ENCODE data around the gene KIF19. TPM values are rescaled to one million over a fixed set of nuclear protein-coding genes. Genes with fewer than 3 reads are reported as not detected.

The KIF19 gene
- polyA plus RNA-seq, 3 donors = 0.38 to 1.7 (median 0.90) TPM

DNA sequence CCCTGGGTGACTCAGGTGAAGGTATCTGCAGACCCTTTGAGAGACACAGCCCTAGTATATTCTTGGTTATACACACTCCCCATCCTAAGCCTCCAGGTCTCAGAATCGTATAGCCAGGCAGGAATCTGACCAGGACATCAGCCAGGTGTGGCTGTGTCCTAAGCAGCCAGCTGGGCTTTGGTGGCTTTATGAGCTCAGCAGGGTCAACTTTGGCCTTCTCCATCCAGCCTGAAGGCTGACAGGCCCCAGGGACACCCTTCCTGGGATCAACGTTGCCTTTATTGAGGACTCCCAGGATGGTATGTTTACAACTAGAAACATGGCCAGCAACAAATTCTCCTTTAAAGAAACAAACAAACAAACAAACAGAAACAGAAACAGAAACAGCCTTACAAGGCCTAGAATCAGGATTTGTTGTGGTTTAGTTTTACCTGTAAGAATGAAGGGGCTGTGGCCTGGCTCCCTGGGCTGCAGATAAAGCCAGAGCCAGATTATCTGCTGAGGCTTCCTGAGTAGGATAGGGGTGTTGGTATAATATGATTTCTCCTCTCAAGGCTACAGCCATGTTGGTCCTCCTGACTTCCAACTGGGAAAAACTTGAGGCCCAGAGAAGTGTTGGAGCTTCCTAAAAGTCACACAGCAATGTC is 8.5 kb downstream of the KIF19 start:
- no peak overlapping the region for H3K27ac ChIP-seq (ENCODE audit: low read depth, low read length)
- 81 to 91% (median 89%) methylated on average over 2 of the region's 2 CpGs for WGBS, 3 donors

DNA sequence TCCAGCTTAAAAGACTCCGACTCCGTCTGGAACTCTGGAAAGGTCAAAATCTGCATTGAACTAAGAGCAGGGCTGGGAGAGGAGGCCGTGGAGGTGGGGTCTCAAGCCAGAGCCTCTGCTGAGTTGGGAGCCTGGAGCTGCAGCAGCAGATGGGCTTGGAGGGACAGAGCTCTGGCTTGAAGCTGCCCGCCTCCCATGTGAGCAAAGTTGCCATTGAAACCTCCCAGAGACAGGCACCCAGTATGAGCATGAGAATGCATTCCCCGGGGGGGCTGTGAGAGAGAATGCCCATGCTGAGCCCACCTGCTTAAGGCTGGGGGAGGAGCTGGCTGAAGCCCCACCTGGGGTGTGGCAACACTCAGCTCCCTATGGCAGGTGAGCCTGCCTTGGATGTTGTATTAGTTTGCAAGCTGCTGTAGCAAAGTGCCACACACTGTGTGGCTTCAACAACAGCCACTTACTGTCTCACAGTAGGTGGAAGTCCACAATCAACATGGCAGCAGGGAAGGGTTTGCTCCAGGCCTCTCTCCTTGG is 9.6 kb downstream of the KIF19 start:
- no peak overlapping the region for H3K27ac ChIP-seq (ENCODE audit: low read depth, low read length)
- 74 to 87% (median 82%) methylated on average over 5 of the region's 5 CpGs for WGBS, 3 donors

DNA sequence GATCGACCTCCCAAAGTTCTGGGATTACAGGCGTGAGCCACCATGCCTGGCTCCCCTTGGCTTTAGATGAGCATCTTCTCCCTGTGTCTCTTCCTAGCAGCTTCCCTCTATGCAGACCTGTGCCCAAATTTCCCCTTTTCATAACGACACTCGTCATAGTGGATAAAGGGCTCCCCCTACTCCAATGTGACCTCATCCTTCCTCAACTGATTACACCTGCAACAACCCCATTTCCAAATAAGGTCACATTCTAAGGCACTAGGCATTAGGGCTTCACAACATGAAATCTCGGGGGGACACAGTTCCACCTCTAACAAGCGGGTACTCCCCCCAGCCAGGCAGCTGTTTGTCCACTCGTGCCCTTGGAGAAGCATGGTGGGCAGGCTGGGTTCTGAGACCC is 10.3 kb downstream of the KIF19 start:
- no peak overlapping the region for H3K27ac ChIP-seq (ENCODE audit: low read depth, low read length)
- 63 to 74% (median 73%) methylated on average over 7 of the region's 7 CpGs for WGBS, 3 donors

DNA sequence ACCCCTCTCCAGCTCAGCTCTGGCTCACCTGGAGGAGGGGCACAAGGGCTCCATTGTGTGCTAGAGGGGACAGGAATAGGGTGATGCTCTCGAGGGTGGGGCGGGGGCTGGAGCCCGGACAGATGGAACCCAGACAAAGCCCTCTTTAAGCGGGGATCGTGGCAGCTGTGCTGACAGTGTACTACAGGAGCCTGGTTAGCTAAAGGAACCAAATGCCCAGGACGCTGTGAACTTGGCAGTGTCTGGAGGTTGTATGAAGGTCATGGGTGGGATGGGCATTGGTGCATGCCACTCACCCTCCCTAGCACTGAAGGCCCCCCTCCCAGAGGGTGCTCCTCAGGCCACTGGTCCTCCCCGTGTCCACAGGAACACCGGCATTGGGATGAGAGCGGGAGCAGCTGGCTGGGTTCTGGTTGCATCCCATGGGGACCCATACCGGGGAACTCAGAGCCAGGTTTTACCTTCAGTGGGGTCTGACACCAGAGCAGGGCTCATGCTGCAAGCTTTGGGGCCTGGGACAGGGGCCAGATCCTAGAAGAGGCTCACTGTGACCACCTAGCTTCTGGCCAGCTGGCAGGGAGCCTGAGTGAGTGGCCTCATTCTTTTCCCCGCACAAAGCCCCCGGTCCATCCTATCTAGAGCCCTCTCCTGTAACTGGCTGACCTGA is 11.9 kb downstream of the KIF19 start:
- no peak overlapping the region for H3K27ac ChIP-seq (ENCODE audit: low read depth, low read length)
- WGBS, 3 donors = 43 to 77% (median 65%) methylated on average over 12 of the region's 12 CpGs

DNA sequence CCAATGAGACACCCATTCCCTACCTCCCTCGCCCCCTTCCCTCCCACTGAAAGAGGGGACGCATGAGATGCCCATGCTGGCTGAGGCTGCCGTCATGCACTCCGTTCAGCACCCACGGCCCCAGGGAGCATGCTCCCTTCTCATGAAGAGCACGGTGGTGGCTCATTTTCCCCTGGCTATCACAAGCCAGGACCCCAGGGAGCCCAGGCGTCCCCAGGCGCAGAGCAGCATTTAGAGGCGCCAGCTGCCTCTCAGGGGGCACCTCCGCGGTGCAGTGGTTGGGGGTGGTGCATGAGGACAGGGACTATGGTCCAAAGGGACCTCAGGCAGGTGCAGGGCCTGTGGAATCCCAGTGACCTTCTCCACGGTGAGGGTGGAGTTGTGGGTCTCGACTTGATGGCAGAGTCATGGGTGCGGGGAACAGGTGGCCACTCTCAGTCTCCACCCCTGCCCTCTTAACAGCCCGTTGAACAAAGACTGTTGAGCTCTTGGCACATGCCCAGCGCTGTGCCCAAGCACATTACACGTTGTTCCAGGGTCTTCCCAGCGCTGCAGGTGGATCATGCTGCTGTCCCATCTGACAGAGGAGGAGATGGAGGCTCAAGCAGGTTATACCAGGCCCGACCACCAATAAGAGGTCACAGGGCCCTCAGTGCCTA is 13.6 kb downstream of the KIF19 start:
- WGBS, 3 donors = 75 to 88% (median 87%) methylated on average over 18 to 19 of the region's 19 CpGs

DNA sequence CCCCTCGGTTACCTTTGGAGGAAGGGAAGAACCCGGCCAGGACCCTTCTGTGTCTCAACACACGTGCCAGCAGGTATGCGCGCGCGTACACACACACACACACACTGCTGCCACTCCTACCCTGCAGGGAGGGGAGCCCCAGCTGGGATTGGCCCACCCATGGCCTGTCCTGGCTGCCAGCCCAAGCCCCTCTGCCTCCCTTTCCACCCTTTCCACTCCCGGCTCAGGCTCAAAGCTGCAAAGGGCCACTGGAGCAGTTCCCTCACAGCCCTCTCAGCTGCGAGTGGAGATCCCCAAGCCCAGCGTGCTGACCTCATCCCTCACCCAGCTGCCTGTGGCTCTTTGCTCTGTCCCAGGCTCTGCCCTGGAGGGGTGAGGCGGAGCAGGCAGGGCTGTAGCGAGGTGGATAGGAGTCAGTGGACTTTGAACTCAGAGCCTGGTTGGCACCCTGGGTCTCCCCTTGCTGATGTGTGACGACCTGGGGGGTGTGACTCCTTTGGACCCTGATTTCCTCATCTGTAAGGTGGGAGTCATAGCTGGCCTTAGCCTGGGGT is 14.5 kb downstream of the KIF19 start:
- 57 to 75% (median 72%) methylated on average over 13 of the region's 13 CpGs for WGBS, 3 donors
- no peak overlapping the region for H3K27ac ChIP-seq (ENCODE audit: low read depth, low read length)

More for the DNA sequence above, 13.6 kb downstream of the KIF19 start:
- H3K27ac ChIP-seq (ENCODE audit: low read depth, low read length) = no peak overlapping the region

DNA sequence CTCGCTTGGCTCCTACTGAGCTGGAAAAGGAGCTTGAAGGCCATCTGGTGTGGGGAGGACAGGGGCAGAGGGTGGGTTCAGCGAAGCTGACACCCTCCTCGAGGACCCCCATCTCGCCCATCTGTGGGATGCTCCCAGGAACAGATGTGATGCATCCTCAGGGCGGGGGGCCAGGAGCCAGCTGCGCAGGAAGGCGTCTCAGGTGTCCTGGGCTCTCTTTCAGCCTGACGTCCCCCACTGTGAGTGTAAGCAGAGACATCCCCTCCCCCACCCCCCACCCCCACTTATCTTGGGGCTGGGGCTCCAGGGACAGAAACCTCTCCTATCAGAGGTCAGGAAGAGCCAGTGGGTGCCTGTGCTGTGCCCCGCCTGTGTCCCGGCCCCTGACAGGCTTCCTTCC is 16.2 kb downstream of the KIF19 start:
- no peak overlapping the region for H3K27ac ChIP-seq (ENCODE audit: low read depth, low read length)
- WGBS, 3 donors = 66 to 83% (median 77%) methylated on average over 10 of the region's 10 CpGs

DNA sequence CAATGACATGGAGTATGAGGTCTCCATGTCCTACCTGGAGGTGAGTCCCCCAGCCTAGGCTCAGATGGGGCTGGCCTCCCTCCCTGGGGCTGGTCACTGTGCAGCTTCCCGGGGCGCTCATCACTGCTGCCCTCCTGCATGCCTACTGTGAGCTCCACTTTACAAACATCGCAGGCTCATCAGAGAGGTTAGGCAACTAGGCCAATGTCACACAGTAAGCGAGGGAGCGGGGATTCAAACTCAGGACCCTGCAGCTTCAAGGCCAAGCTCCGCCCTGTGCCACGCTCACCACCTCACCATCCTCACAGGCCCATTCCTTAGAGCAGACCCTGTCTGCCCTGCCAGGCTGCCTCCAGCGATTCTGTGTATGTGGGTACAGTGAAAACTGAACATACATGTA is 17.1 kb downstream of the KIF19 start:
- WGBS, 3 donors = 74 to 96% (median 83%) methylated on average over 8 of the region's 8 CpGs
- no peak overlapping the region for H3K27ac ChIP-seq (ENCODE audit: low read depth, low read length)

DNA sequence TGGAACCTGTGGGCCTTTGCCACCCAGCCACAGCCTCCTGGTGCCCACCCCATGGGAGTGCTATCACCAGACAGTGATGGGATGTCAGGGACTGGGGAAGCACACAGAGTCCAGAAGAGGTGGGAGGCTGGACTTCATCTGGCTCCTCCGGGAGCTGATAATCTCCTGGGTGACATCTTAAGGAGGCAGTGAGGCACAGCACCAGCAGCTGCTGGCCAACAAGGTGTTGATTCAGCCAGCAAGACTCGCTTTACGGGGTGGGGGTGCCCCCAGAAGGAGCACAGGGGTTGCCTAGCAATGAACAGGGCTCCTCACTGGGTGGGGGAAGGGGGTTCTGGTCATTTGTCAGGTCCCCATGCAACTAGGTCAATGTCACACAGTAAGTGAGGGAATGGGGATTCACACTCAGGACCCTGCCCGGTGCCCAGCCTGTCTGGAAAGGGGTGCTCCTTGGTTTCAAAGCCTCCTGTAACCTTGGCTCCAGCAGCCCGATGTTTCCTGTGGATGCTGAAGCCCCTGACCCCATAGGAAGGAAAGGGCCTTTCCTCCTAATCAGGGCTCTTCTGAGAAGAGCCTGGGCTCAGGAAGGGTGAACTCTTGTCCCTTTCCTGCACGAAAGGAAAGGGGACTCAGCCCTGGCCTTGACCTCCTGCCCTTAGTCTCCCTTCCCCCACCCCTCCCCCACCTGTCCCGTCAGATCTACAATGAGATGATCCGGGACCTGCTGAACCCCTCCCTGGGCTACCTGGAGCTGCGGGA is 17.7 kb downstream of the KIF19 start:
- H3K27ac ChIP-seq (ENCODE audit: low read depth, low read length) = no peak overlapping the region

DNA sequence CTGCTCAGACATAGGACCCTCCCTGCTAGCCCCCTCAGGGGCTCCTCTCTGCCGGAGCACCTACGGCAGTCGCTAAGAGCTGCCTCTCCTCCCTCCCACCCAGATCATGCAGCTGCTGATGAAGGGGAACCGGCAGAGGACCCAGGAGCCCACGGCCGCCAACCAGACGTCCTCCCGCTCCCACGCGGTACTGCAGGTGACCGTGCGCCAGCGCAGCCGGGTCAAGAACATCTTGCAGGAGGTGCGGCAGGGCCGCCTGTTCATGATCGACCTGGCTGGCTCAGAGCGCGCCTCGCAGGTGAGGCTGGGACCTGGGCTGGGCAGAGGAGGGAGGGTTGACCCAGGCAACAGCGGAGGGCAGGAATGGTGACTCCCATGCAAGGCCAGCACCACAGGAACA is 18.6 kb downstream of the KIF19 start:
- no peak overlapping the region for H3K27ac ChIP-seq (ENCODE audit: low read depth, low read length)
- 48 to 82% (median 72%) methylated on average over 21 of the region's 21 CpGs for WGBS, 3 donors

More for the DNA sequence above, 17.7 kb downstream of the KIF19 start:
- 38 to 62% (median 59%) methylated on average over 9 of the region's 9 CpGs for WGBS, 3 donors

DNA sequence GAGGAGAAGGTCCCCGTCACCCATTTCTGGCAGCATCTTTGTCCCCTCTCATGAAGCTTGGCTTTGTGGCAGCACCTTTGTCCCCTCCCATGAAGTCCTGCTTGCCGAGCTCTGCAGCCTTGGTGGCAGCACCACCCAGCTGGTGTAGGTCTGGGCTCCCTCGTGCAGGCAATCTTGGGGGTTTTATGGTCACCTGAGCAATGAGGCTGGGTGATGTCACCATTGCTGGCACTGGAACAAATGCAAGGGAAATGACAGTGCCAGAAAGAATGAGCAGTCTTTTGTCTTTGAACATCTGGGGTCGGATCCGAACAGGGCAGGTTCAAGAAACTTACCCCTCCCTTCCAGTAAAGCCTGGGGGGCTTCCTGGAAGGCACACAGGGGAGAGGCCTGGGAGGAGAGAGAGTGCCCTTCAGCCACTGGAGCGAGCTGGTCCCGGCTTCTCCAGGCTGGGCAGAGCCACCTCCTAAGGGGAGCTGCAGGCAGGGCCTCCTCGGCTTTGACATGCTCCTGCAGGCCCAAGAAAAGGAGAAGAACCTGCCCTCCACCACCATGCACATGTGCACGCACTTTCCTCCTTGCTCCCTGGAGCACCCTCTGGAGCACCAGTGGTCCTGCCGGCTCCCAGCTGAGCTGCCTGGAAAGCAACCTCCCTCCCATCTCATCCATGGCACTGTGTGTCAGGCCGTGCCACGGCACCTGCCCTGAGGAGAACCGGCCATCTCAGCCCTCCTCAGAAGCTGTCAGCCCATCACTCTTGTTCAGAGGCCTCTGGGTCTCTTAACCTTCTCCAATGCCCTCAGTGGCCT is 19.6 kb downstream of the KIF19 start:
- H3K27ac ChIP-seq (ENCODE audit: low read depth, low read length) = no peak overlapping the region
- WGBS, 3 donors = 76 to 83% (median 77%) methylated on average over 13 of the region's 13 CpGs

DNA sequence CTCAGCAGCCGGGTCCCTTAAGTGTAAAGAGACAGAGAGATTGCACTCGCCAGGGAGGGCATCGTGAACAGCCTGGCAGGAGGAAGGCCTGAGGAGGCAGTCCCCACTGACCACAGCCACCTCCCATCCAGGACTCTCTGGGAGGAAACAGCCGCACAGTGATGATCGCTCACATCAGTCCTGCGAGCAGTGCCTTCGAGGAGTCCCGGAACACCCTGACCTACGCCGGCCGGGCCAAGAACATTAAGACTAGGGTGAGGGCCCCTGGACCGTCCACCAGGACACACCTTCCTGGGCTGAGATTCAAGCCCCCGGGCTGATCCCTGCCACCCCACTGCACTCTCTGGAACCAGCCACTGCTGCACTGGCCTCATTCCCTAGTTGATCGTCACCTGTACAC is 21.6 kb downstream of the KIF19 start:
- WGBS, 3 donors = 69 to 78% (median 75%) methylated on average over 13 to 14 of the region's 14 CpGs
- H3K27ac ChIP-seq (ENCODE audit: low read depth, low read length) = no peak overlapping the region

DNA sequence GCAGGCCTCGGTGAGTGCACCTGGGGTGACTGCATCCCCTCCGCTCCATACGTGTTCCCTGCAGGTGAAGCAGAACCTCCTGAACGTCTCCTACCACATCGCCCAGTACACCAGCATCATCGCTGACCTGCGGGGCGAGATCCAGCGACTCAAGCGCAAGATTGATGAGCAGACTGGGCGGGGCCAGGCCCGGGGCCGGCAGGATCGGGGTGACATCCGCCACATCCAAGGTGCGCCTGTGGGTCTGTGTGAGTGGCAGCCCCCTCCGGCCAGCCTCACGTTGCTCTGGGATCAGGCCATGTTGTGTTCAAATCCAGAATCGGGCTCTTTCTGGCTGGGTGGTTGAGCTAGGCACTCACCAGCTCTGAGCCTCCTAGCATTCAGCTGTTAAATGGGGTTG is 23.1 kb downstream of the KIF19 start:
- WGBS, 3 donors = 59 to 72% (median 66%) methylated on average over 19 of the region's 19 CpGs

DNA sequence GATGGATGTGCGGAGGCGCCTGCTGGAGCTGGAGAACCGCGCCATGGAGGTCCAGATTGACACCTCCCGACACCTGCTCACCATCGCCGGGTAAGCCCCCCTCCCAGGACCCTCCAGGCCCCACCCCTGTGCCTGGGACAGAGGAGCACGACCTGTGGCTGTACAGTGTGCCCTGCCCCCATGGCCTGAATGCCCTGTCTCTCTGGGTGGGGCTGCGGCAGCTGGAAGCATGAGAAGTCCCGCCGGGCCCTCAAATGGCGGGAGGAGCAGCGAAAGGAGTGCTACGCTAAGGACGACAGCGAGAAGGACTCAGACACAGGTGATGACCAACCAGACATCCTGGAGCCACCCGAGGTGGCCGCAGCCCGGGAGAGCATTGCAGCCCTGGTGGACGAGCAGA is 24.5 kb downstream of the KIF19 start:
- H3K27ac ChIP-seq (ENCODE audit: low read depth, low read length) = no peak overlapping the region
- WGBS, 3 donors = 68 to 82% (median 82%) methylated on average over 19 to 20 of the region's 20 CpGs

More for the DNA sequence above, 23.1 kb downstream of the KIF19 start:
- H3K27ac ChIP-seq (ENCODE audit: low read depth, low read length) = no peak overlapping the region

DNA sequence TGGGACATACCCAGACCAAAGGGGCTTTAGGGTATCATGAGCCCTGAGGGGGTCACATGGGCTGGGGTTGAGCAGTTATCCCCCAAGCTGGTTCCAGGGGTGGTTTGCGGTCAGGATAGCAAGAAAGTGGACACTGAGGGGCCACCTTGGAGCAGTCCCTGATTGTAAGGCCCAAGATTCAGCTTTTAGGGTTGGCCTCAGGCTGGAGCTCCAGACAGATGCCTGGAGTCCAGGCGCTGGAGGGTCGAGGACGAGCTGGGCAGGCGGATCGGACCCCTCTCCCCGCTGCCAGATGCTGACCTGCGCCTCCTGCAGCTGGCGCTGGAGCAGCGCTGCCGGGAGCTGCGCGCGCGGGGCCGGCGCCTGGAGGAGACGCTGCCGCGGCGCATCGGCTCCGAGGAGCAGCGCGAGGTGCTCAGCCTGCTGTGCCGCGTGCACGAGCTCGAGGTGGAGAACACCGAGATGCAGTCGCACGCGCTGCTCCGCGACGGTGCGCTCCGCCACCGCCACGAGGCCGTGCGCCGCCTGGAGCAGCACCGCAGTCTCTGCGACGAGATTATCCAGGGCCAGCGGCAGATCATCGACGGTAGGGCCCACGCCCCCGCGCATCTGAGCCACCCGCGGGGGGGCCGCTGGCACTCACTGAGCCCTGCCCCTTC is 25.7 kb downstream of the KIF19 start:
- H3K27ac ChIP-seq (ENCODE audit: low read depth, low read length) = no peak overlapping the region
- WGBS, 3 donors = 7 to 10% (median 8%) methylated on average over 49 to 55 of the region's 55 CpGs

DNA sequence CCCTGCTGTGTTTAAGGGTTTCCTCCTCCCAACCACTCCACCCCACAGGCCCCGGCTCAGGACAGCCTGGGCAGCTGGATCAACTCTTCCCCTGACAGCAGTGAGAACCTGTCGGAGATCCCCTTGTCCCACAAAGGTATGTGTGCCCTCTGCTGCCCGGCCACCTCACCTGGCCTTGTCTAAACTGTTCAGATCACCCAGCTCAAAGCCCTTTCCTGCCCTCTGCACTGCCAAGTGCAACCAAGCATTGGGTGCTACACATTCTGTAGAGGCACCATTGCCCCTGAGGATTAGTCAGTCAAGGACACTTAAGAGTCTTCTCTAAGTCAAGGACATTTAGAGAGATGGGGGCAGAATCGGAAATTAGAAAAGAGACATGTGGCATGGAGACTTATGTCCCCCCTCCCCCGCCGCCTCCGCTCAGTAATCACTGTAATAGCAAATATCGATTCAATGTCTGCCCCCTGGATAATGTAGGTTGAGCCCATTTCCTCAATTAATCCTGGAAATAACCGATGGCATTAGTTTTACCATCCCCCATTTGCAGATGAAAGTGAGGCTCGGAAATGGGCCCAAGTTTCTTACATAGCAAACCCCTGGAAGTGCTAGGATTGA is 27.5 kb downstream of the KIF19 start:
- H3K27ac ChIP-seq (ENCODE audit: low read depth, low read length) = no peak overlapping the region
- WGBS, 3 donors = 64 to 73% (median 72%) methylated on average over 10 of the region's 10 CpGs

DNA sequence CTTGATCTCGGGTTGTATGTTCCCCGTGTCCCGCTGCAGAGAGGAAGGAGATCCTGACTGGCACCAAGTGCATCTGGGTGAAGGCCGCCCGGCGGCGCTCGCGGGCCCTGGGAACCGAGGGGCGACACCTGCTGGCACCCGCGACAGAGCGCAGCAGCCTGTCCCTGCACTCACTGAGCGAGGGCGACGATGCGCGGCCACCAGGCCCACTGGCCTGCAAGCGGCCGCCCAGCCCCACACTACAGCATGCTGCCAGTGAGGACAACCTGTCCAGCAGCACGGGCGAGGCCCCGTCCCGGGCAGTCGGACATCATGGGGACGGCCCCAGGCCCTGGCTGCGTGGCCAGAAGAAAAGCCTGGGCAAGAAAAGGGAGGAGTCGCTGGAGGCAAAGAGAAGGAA is 28.1 kb downstream of the KIF19 start:
- WGBS, 3 donors = 9 to 13% (median 12%) methylated on average over 28 to 29 of the region's 29 CpGs

More for the DNA sequence above, 28.1 kb downstream of the KIF19 start:
- H3K27ac ChIP-seq (ENCODE audit: low read depth, low read length) = no peak overlapping the region

All from adipose tissue (tissue), 3 donors.